Activated CD8-positive, alpha-beta memory T cell treated with anti-CD3 and anti-CD28 coated beads for 24 hours (primary cell): ENCODE measurements around the gene TMEM239.
"Not testable (repeated sequence)": the region's sequence is repeated elsewhere in the genome, so short reads cannot be mapped to it uniquely, and the experiment has no call there.

Source experiments
- DNase-seq: peaks from one replicate; pipeline ENCODE4 v3.0.0-alpha.2; 2020

Gene TMEM239

DNA sequence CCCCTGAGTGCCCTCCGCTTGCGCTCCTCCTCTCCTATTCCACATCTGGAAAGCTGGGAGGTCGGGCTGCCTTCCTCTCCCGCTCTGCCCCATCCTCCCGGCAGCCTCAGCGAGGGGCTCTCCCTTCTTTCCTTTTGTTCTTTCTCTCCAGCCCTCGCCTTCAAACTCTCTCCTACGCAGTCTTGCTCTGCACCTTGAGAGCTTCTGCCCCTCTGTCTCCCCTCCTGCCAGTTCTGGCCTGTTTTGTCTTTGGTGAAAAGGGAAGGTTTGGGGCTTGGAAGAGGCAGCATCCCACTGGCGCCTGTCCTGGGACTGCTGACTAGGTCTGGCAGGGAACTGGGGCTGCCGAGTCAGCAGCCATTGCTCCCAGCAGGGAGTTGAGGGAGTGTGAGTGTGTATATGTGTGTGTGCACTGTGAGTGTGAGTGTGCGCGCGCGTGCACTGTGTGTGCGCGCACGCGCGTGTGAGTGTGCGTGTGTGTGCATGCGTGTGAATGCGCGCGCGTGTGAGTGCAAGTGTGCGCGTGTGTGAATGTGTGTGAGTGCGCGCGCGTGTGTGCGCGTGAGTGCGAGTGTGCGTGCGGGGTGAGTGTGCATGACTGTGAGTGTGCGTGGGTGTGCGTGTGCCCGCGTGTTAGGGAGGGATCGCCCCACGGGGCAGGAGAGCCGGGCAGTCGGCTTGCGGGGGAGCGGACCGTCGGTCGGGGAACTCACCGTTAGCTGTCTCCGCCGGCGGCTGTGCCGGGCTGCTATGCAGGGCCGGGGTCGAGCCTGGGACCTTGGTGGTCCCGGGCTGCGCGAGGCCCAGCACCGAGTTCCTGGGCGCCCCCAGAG, 16.3 kb upstream of the TMEM239 start:
- peak; percentile 66 for DNase-seq

DNA sequence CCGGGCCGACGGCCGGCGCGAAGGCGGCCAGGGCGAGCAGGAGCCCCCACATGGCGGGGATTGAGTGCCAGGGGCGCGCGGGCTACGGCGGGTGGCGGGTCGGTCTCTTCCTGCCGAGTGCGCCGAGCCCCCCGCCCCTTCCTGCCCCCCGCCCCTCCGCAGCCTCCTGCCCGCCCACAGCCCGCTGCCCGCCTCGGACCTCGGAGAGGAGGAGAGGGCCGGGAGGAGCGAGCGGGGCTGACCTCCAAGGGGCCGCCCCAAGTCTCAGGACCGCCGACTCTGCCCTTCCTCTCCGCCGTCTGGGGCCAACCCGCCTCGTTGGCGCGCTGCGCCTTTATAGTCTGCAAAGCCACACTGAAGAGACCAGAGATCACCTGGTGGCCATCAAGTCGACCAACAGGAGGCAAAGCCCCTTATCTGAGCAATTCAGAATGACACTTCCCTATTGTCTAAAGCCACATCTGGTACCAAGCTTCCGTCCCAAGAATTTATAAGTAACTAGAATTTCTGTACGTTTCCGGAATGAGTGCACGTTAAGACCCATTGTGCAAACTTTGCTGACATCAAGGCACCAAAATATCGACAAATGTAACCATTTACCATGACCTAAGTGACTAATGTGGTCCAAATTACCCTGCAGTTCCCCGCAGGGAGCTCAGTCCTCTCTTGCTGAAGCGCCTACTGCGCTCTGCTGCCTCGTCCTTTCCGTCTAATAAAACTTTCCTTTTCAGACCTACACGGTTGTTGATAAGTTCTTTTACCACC, 15.5 kb upstream of the TMEM239 start, which contains the start of gene CPXM1:
Gene CPXM1 (minus strand): TSS at position 107 of the 765 bp plus-strand sequence. CDS start 55 bp downstream, at position 52.
- no peak for DNase-seq

DNA sequence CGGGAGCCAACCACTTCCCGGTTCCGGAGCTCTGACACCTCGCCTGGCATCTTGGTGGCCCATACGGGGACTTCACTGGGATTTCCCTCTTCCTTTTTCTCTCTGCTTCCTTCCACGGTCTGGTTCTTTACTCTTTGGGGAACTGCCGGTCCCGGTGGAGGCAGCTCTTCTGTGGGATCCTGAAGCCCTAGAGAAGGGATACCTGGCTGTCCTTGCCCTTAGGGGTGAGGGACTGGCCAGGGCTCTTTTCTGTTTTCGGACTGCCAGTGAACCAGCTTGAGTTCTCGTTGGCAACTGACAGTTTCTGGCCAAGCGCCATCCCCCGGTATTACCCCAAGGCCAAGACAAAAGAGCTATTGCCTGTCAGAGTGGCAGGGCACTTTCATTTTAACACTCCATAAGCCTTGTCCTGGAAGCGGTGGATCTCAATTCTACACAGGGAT, 14.9 kb upstream of the TMEM239 start:
- no peak for DNase-seq

DNA sequence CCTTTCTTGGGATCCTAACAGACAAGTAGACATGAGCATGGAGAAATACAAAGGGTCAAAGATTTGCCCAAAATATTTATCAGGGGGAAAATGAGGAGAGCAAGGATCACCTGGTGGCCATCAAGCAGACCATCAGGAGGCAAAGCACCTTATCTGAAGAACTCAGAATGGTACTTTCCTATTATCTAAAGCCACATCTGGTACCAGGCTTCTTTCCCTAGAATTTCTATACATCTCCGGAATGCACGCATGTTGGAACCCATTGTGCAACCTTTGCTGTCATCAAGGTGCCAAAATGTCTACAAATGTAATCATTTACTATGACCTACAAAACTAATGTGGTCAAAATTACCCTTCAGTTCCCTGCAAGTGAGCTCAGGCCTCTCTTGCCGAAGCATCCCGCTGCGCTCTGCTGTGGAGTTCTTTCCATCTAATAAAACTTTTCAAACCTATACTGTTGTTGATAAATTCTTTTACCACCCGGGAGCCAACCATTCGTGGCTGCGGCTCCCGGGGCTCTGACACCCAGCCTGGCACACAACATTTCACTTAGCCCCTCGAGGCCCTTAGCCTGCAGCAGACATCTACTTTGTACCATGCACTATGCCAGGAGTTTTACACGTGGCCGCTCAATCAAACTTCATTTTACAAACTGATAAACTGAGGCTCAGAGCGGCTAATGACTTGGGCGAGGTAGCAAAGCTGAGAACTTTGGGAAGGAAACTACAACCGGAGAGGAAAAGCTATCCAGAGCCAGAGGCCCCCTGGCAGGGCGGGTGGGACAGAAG, 11.9 kb upstream of the TMEM239 start:
- no peak for DNase-seq

DNA sequence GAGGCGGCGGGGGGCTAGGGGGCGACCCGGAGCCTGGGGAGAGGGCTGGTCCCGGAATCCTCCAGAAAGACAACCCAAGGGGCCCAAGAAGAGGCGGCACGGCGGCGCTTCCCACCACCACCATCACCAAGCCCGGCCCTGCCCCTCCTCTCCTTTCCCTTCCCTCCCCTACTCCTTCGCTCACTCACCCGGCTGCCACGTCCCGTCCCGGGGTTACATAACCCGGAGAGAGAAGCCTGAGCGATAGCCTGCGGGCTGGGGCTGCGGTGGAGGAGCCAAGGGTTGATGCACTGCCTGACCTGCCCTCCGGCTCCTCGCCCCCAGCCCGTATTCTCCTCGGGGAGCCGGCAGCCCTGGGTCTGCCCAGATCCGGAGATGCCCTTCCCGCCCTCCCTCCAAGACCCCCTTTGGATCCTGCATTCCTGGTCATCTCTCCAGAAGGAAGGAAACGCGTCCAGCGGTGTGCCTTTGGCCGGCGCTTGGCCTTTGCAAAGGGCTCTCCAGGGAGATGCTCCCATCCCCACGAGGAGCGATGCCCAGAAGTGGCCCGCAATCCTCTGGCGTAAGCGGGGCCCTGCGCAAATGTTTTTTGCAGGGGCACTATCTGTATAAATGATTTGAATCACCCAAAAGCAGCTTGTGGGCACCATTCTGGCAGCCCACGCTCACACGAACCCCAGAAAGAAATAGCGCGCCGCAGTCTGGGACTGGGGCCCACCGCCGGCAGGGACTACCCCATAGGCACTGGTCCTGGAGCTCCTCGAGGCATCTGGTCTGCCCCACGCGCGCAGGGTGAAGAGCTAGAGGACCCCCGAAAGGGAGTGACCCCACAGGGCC, 11.1 kb upstream of the TMEM239 start:
- no peak for DNase-seq

GRCh38 chr20:2805689-2806350, 10.3 kb upstream of the TMEM239 start:
- no peak for DNase-seq

- no peak for DNase-seq
These were observed 9.8 kb upstream of the TMEM239 start for GRCh38 chr20:2806351-2806701.

DNA sequence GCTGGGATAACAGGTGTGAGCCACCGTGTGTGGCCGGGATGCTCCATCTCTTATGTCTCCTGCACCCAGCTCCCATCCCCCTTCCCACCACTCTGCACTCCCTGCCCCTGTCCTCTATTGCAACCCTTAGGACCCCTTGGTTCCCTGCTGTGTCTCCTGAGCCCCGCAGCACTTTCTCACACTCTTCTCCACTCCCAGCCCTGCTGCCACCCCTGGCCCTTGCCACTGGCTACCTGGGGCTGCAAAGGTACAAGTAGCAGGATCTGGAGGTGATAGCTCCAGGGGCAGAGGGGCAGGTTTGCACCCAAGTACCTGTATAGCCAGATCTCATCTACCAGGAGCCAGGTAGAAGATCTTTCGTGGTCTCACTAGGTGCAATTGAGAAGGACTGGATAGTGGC, 9.1 kb upstream of the TMEM239 start:
- DNase-seq = no peak

DNA sequence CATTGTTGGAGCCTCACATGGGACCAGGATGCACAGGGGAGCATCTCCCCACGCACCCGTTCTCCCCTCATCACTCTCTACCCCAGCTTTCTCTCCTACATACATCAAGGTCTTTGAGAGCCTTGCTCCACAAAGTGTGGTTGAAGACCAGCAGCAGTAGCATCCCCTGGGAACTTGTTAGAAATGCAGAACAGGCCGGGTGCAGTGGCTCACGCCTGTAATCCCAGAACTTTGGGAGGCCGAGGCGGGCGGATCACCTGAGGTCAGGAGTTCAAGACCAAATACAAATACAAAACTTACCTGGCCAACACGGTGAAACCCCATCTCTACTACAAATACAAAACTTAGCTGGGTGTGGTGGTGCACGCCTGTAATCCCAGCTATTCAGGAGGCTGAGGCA, 8.2 kb upstream of the TMEM239 start:
- not testable (repeated sequence) for DNase-seq

GRCh38 chr20:2809690-2810089, 6.5 kb upstream of the TMEM239 start:
- no peak for DNase-seq

GRCh38 chr20:2812189-2812588, 4.0 kb upstream of the TMEM239 start:
- no peak for DNase-seq

- DNase-seq = no peak
These were observed 2.1 kb upstream of the TMEM239 start for GRCh38 chr20:2814076-2814475.

DNA sequence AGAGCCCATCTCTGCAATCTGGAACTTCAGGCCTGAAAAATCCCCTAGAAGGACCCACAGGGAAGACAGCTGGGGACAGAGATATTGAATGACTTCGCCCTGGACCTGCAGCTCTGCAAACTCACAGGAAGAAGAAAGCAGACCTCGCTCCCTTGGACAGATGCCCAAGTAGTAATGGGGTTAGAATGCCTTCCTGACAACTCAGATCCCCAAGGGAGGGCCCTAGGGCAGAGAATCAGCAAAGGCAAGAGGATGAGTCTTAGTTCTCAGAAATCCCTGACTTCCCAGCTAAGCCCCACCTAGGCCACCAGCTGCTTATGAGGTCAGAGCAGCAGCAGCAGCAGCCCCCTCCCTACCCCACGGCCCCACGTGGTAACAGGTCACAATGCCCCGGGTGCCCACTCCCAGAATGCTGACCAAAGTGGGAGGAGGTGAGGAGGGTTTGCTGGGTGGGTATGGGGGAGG, 1.5 kb upstream of the TMEM239 start, which contains the start of gene C20orf141:
Gene C20orf141 (plus strand): TSS at position 401 of the 465 bp plus-strand sequence. CDS start 198 bp downstream, outside the sequence.
- DNase-seq = no peak

DNA sequence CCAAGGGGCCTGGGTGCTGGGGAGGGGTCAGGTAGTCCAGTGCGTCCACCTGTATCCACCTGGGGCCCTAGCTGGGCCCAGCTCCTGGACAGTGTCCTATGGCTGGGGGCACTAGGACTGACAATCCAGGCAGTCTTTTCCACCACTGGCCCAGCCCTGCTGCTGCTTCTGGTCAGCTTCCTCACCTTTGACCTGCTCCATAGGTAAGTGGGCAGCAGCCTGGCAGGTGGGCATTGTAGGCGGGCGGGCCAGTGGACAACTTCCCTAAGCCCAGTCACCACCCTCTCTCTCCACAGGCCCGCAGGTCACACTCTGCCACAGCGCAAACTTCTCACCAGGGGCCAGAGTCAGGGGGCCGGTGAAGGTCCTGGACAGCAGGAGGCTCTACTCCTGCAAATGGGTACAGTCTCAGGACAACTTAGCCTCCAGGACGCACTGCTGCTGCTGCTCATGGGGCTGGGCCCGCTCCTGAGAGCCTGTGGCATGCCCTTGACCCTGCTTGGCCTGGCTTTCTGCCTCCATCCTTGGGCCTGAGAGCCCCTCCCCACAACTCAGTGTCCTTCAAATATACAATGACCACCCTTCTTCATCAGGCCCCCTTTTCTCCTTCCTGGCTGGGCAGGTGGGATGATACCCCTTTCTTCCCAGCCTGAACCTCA, 793 bp upstream of the TMEM239 start:
- DNase-seq = no peak

DNA sequence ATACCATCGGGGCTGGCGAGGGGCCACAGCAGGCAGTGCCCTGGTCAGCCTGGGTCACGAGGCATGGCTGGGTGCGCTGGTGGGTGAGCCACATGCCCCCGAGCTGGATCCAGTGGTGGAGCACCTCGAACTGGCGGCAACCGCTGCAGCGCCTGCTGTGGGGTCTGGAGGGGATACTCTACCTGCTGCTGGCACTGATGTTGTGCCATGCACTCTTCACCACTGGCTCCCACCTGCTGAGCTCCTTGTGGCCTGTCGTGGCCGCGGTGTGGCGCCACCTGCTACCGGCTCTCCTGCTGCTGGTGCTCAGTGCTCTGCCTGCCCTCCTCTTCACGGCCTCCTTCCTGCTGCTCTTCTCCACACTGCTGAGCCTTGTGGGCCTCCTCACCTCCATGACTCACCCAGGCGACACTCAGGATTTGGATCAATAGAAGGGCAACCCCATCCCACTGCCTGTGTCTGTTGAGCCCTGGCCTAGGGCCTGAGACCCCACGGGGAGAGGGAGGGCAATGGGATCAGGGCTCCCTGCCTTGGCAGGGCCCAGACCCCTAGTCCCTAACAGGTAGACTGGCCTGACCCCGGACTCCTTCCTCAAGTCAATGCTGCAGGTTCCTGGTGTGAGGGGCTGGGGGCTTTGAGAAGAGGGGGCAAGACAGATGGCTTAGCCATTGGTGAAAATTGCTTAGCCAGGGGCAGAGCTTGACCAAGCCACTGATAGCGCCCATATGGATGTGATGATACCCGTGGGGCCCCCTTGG, 598 bp downstream of the TMEM239 start:
- peak; percentile 55 for DNase-seq

DNA sequence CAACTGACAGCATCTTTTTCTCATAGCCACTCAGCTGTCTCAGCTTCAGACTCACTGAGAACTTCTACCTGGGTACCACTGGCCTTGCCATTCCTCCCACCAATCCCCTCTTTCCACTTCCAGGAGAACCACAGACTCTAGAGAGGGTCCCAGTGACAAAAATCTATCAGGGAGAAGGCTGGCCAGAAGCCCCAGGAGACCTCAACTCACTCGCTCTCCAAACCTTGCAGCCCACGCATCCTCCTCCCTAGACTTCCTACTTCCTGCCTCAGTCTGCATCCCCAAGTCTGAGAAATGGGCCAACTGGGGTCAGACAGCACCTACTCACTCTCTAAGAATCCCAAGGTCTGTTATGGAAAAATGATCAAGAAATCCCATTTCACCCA, 1.2 kb downstream of the TMEM239 start:
- peak; percentile 32 for DNase-seq

GRCh38 chr20:2817891-2818595, 1.9 kb downstream of the TMEM239 start:
- DNase-seq = peak; percentile 32

DNA sequence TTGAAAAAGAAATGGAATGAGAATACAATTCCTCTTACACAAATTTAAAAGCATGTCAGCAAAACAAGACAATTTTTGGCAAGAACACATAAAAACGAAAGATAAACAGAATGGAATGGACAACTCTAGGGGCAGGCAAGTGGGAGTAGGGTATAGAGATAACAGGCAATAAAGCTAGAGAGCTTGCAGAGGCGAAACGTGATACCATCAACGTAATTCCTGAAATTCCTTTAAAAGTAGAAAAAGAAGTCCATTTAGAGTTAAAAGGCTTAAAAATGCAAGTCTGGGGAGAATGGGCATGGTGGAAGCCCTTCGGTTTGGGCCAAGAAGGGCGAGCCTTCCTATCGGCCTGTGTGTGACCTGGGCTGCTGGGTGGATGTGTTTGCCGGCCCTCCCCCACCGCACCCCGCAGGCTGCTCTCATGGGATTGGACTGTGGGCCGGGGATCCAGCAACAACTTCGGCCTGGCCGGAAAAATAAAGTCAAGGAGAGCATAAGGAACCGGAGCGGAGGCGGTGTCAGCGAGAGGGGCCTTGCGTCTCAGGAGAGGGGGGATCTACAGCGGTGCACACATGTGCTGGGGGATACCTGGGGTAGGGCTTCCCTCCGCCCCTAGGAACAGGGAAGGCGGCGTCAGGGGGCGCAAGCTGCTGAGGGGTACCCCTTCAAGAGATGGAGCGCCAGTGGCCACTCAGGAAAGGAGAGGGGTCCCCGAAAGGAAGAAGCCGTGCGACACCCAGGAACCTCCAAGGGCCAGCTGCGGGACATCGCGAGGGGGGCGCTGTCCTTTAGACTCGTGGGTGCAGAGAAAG, 4.1 kb downstream of the TMEM239 start:
- peak; percentile 50 for DNase-seq
